Ovary (tissue), 1 donor: Measurements from ENCODE around the gene MORC3.

Source experiments
- EP300 ChIP-seq: sonication (generic); formaldehyde crosslinking; IDR thresholded peaks from one replicate; pipeline ENCODE4 v1.6.1; 2017; ENCODE audit warnings: antibody characterized with exemption
- POLR2A ChIP-seq: fragments of 450-650 bp; IDR thresholded peaks from one replicate; pipeline ENCODE4 v1.6.1; 2017; ENCODE audit warnings: antibody characterized with exemption, mild to moderate bottlenecking, moderate library complexity

GRCh38 chr21:36425286-36425685 lies 105.3 kb downstream of the MORC3 start:
- TF ChIP-seq POLR2A (no peak), EP300 (no peak)
